Lower lobe of right lung (tissue), 2 donors: ENCODE measurements around the gene PTPRN2. TPM values are rescaled to one million over a fixed set of nuclear protein-coding genes. Genes with fewer than 3 reads are reported as not detected.
A peak's percentile ranks its signal among the peaks of the same experiment; 100 is the strongest.

Source experiments
- ATAC-seq, 2 donors: fragments of 200-7000 bp; cut with Tn5 transposase; one replicate each; pipeline ENCODE4 v1.9.1; 2020 to 2022; ENCODE audit warnings: mild to moderate bottlenecking in 2 of 2, moderate library complexity in 2 of 2
- DNase-seq: peaks from one replicate; pipeline ENCODE4 v3.0.0-alpha.2; 2020
- H3K27ac ChIP-seq: fragments of 200-600 bp; one replicate; pipeline ENCODE4 v1.8.0; 2022
- H3K27me3 ChIP-seq: fragments of 200-600 bp; one replicate; pipeline ENCODE4 v1.8.0; 2022; ENCODE audit warnings: low read depth
- H3K36me3 ChIP-seq: fragments of 200-600 bp; one replicate; pipeline ENCODE4 v1.8.0; 2022; ENCODE audit warnings: mild to moderate bottlenecking
- H3K4me1 ChIP-seq: fragments of 200-600 bp; one replicate; pipeline ENCODE4 v1.8.0; 2022
- H3K4me3 ChIP-seq: fragments of 200-600 bp; one replicate; pipeline ENCODE4 v1.8.0; 2022; ENCODE audit warnings: mild to moderate bottlenecking
- H3K9me3 ChIP-seq: fragments of 200-600 bp; one replicate; pipeline ENCODE4 v1.8.0; 2022
- intact Hi-C: fragments of 100-400 bp; cut with DNase I; formaldehyde crosslinking; loops from one replicate; pipeline ENCODE4 v1.11.0; 2022
- total RNA-seq: library from RNA; stranded (reverse); fragmentation: NEBNext Ultra II Directional; extraction: Animal tissue kit (Norgen Biotek cat#: 25700); gene quantifications from one replicate; pipeline ENCODE4 v1.2.1, GENCODE V29; 2021
- TF ChIP-seq, protein P1 (sequence below): fragments of 200-600 bp; IDR thresholded peaks from one replicate; pipeline ENCODE4 v1.8.0; 2022; ENCODE audit warnings: antibody characterized with exemption, mild to moderate bottlenecking
- donor health status: DM: no; HTN: yes; CAD: no; lungs with severe emphysema.

PTPRN2 gene
- total RNA-seq, 1 donor from 2014 or later: 6.8 TPM

GRCh38 chr7:157612664-157613561, 974.7 kb downstream of the PTPRN2 start:
- DNase-seq (no peak), ATAC-seq (peak; percentile 71 to 73)
- H3K4me1 ChIP-seq: no peaks in the 10 kb centered on the region
- no peaks in the 10 kb centered on the region for H3K9me3 ChIP-seq
- peak overlapping the region; percentile 56 for H3K4me3 ChIP-seq
- H3K27me3 ChIP-seq: peaks cover 4% of the 10 kb centered on the region
- intact Hi-C loops: no loop called here
- H3K36me3 ChIP-seq: no peaks in the 10 kb centered on the region
- TF ChIP-seq, protein P1, sequence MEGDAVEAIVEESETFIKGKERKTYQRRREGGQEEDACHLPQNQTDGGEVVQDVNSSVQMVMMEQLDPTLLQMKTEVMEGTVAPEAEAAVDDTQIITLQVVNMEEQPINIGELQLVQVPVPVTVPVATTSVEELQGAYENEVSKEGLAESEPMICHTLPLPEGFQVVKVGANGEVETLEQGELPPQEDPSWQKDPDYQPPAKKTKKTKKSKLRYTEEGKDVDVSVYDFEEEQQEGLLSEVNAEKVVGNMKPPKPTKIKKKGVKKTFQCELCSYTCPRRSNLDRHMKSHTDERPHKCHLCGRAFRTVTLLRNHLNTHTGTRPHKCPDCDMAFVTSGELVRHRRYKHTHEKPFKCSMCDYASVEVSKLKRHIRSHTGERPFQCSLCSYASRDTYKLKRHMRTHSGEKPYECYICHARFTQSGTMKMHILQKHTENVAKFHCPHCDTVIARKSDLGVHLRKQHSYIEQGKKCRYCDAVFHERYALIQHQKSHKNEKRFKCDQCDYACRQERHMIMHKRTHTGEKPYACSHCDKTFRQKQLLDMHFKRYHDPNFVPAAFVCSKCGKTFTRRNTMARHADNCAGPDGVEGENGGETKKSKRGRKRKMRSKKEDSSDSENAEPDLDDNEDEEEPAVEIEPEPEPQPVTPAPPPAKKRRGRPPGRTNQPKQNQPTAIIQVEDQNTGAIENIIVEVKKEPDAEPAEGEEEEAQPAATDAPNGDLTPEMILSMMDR: no peak
- H3K27ac ChIP-seq: no peak overlapping the region

DNA sequence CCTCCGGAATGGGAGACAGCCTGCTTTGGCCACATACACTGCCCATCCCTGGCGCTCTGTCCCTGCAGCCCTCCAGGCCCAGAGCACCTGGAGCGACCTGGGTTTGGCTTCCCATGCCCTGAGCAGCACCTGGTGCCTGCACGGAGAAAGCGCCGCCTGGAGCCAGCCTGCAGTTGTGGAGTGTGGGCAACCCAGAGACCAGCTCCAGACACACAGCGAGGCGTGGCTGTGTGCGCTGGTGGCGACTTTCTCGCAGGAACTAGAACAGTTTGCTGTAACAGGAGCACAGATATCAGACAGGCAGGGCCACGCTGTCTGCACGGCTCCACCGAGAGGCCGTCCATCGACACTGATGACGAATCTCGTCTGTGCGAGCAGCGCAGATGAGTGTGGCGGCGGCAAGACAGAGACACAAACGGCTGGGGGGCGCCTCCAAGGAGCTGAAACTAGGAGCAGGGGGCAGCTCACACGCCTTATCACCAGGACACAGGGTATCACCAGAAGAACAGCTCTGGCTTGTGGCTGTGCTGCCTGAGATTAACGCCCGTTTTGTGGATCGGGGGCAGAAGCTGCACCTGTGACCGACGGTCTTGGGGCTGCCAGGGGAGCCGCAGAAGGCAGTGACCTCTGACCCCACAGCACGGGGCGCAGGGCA, 975.5 kb downstream of the PTPRN2 start:
- TF ChIP-seq, protein P1: no peak
- DNase-seq (no peak), ATAC-seq (no peak)
- no peaks in the 10 kb centered on the region for H3K9me3 ChIP-seq
- H3K4me3 ChIP-seq: peak overlapping the region; percentile 56
- intact Hi-C loops: no loop called here
- no peaks in the 10 kb centered on the region for H3K4me1 ChIP-seq
- H3K27me3 ChIP-seq: peaks cover 4% of the 10 kb centered on the region
- H3K27ac ChIP-seq: no peak overlapping the region
- no peaks in the 10 kb centered on the region for H3K36me3 ChIP-seq

DNA sequence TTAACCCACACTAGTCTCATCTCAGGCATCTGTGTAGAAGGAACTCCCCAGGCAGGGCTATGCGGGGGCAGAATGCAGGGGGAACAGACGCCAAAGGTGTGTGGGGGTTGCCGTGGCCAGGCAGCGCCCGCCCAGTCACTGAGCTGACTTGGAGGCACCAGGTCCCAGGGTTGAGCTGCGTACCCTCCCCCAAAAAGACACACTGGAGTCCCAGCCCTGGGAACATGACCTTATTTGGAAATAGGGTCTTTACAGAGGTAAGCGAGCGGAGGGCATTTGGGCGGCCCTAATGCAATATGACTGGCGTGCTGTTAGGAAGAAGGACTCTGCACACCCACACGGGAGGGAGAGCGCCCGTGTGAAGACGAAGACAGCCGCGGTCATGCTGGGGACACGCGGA, 976.3 kb downstream of the PTPRN2 start:
- H3K4me1 ChIP-seq: no peaks in the 10 kb centered on the region
- no peaks in the 10 kb centered on the region for H3K36me3 ChIP-seq
- ATAC-seq: no peak
- no peak for DNase-seq
- TF ChIP-seq, protein P1: no peak
- no peak overlapping the region for H3K27ac ChIP-seq
- peaks cover 4% of the 10 kb centered on the region for H3K27me3 ChIP-seq
- H3K4me3 ChIP-seq: no peak overlapping the region
- intact Hi-C loops: no loop called here
- no peaks in the 10 kb centered on the region for H3K9me3 ChIP-seq

DNA sequence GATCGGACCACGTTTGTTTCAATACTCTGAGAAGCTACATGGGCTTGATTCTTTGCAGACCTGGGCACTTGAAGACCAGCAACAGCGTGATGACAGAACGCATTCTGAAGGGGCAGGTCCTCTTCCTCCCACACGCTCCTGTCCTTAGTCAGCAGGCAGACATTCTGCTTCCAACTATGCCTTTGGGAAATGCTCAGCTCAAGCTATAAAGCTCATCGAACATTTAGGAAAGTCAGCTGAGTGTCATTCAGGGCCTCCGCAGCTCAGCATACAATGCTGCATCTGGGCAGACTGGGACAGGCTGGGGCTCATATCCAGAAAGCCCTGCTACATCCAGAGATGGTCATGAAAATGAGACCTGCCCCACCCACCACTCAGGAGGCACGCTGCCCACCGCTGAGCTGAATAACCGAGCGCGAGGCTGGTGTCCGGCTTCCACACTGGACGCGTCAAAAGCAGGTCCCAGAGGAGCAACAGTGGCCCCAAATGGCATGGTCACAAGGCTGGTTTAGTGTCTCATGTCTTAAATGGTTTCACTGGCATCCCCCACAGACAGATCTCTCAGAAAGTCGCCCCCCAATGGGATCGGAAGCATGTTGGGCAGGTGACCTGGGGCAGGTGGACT, 976.8 kb downstream of the PTPRN2 start:
- intact Hi-C loops: no loop called here
- Histone ChIP-seq H3K27ac (no peak overlapping the region), H3K9me3 (no peaks in the 10 kb centered on the region), H3K36me3 (no peaks in the 10 kb centered on the region), H3K4me1 (no peaks in the 10 kb centered on the region), H3K27me3 (peaks cover 9% of the 10 kb centered on the region), H3K4me3 (no peak overlapping the region)
- TF ChIP-seq, protein P1: no peak
- DNase-seq (no peak), ATAC-seq (no peak)

- H3K4me1 ChIP-seq: no peaks in the 10 kb centered on the region
- DNase-seq (no peak), ATAC-seq (no peak)
- no peaks in the 10 kb centered on the region for H3K36me3 ChIP-seq
- peaks cover 10% of the 10 kb centered on the region for H3K27me3 ChIP-seq
- H3K27ac ChIP-seq: no peak overlapping the region
- TF ChIP-seq, protein P1: no peak
- H3K4me3 ChIP-seq: no peak overlapping the region
- intact Hi-C loops: no loop called here
- H3K9me3 ChIP-seq: no peaks in the 10 kb centered on the region
These were observed 977.5 kb downstream of the PTPRN2 start for GRCh38 chr7:157609932-157610640.
